PC-9 (cell line): Measurements from ENCODE around the gene SHANK2. TPM values are rescaled to one million over a fixed set of nuclear protein-coding genes. Genes with fewer than 3 reads are reported as not detected.
"Not testable (repeated sequence)": the region's sequence is repeated elsewhere in the genome, so short reads cannot be mapped to it uniquely, and the experiment has no call there.

Experiments
- BruUV-seq: library from RNA; stranded (reverse); fragments of 400-500 nt; replicated peaks from 2 replicates; lab custom pipeline; 2021; lab: Mats Ljungman, UMichigan
- CTCF ChIA-PET: fragments of 300-600 bp; sonication (Branson Sonifier 250); formaldehyde crosslinking; loops from one replicate; lab custom pipeline; 2022; ENCODE audit warnings: antibody characterized with exemption; lab: Charles Lee
- POLR2A ChIA-PET: fragments of 300-600 bp; sonication (Branson Sonifier 250); formaldehyde crosslinking; loops from one replicate; lab custom pipeline; 2022; ENCODE audit warnings: antibody characterized with exemption; ENCODE audit not compliant: unreplicated experiment; lab: Charles Lee
- DNase-seq, 2 experiments: peaks; one replicate each; pipeline versions ENCODE4 v3.0.0 to v3.0.0-alpha.2; 2015 to 2022; ENCODE audit warnings: mixed read lengths in 1 of 2
- H2AFZ ChIP-seq: fragments of 200-600 bp; sonication (generic); 2 replicates; pipeline ENCODE4 v1.8.1; 2017; ENCODE audit warnings: antibody characterized with exemption
- H3F3A ChIP-seq: fragments of 200-600 bp; sonication (generic); 2 replicates; pipeline ENCODE4 v1.8.1; 2017; ENCODE audit warnings: antibody characterized with exemption, mild to moderate bottlenecking, low read depth; ENCODE audit not compliant: insufficient read depth
- H3K27ac ChIP-seq: fragments of 200-600 bp; sonication (generic); 2 replicates; pipeline ENCODE4 v1.6.1; 2016; ENCODE audit warnings: mixed run types
- H3K27me3 ChIP-seq: fragments of 200-600 bp; sonication (generic); 2 replicates; pipeline ENCODE4 v1.6.1; 2016; ENCODE audit warnings: low read depth, mixed run types; ENCODE audit not compliant: insufficient read depth
- H3K36me3 ChIP-seq: fragments of 200-600 bp; sonication (generic); 2 replicates; pipeline ENCODE4 v1.6.1; 2016; ENCODE audit warnings: low read depth, mixed run types
- H3K4me1 ChIP-seq: fragments of 200-600 bp; sonication (generic); replicated peaks from 2 replicates; pipeline ENCODE4 v1.6.1; 2016; ENCODE audit warnings: mixed run types; ENCODE audit not compliant: insufficient read depth
- H3K4me2 ChIP-seq: fragments of 200-600 bp; sonication (generic); 2 replicates; pipeline ENCODE4 v1.6.1; 2017; ENCODE audit warnings: mixed run types
- H3K4me3 ChIP-seq: fragments of 200-600 bp; sonication (generic); 2 replicates; pipeline ENCODE4 v1.6.1; 2016; ENCODE audit warnings: mixed run types
- H3K79me2 ChIP-seq: fragments of 200-600 bp; sonication (generic); 2 replicates; pipeline ENCODE4 v1.6.1; 2017; ENCODE audit warnings: low read depth, mixed run types
- H3K9me2 ChIP-seq: fragments of 200-600 bp; sonication (generic); 2 replicates; pipeline ENCODE4 v1.8.1; 2017; ENCODE audit warnings: mild to moderate bottlenecking; ENCODE audit not compliant: insufficient read depth
- H3K9me3 ChIP-seq: fragments of 200-600 bp; sonication (generic); 2 replicates; pipeline ENCODE4 v1.8.1; 2016; ENCODE audit warnings: low read depth; ENCODE audit not compliant: insufficient read depth
- H4K20me1 ChIP-seq: fragments of 200-600 bp; sonication (generic); 2 replicates; pipeline ENCODE4 v1.8.1; 2017; ENCODE audit not compliant: insufficient read depth
- CTCF ChIP-seq: fragments of 200-600 bp; sonication (generic); conservative IDR thresholded peaks from 2 replicates; pipeline ENCODE4 v1.6.1; 2017; ENCODE audit warnings: mixed run types, antibody characterized with exemption, mild to moderate bottlenecking, moderate library complexity
- EZH2 ChIP-seq: fragments of 200-600 bp; sonication (generic); IDR thresholded peaks from 2 replicates; pipeline ENCODE4 v1.8.0; 2017; ENCODE audit warnings: antibody characterized with exemption, low read depth
- intact Hi-C: fragments of 100-400 bp; cut with micrococcal nuclease; formaldehyde crosslinking; loops from one replicate; pipeline ENCODE4 v1.10.0; 2022; ENCODE audit not compliant: unreplicated experiment
- total RNA-seq: library from RNA; stranded (reverse); gene quantifications from 2 replicates; pipeline ENCODE4 v1.2.3, GENCODE V29; 2021

SHANK2 gene
- total RNA-seq, 1 experiment from 2014 or later: 50.5 TPM

- DNase-seq: no peak
- H3K27me3 ChIP-seq: no peaks in the 10 kb centered on the region
- H3K79me2 ChIP-seq: peaks cover 16% of the 10 kb centered on the region
- no peaks in the 10 kb centered on the region for H3K9me2 ChIP-seq
- no peak overlapping the region for H3K27ac ChIP-seq
- TF ChIP-seq EZH2: no peak
- H3K4me2 ChIP-seq: no peak overlapping the region
- no peak overlapping the region for H2AFZ ChIP-seq
- no TSS peak for BruUV-seq
- peaks cover 8% of the 10 kb centered on the region; the same call in 1 of the 2 replicates for H4K20me1 ChIP-seq
- intact Hi-C loops: no loop called here
- no peaks in the 10 kb centered on the region for H3K9me3 ChIP-seq
- peaks cover 19% of the 10 kb centered on the region for H3K4me1 ChIP-seq
- H3F3A ChIP-seq: peaks cover 23% of the 10 kb centered on the region
- H3K36me3 ChIP-seq: peaks cover 9% of the 10 kb centered on the region
- ChIA-PET CTCF (no interaction called here), POLR2A (no interaction called here)
- no peak overlapping the region for H3K4me3 ChIP-seq
These were observed 15.4 kb downstream of the SHANK2 start for GRCh38 chr11:71236836-71237475.

- Histone ChIP-seq H3K4me3 (no peak overlapping the region), H2AFZ (no peak overlapping the region), H3K9me3 (no peaks in the 10 kb centered on the region), H3F3A (peaks cover 11% of the 10 kb centered on the region), H3K27me3 (no peaks in the 10 kb centered on the region), H3K9me2 (no peaks in the 10 kb centered on the region), H3K79me2 (peaks cover 14% of the 10 kb centered on the region), H3K27ac (no peak overlapping the region), H3K36me3 (peaks cover 9% of the 10 kb centered on the region), H3K4me1 (peaks cover 10% of the 10 kb centered on the region), H4K20me1 (peaks cover 8% of the 10 kb centered on the region; the same call in 1 of the 2 replicates), H3K4me2 (no peak overlapping the region)
- no peak for DNase-seq
- no TSS peak for BruUV-seq
- ChIA-PET CTCF (no interaction called here), POLR2A (no interaction called here)
- intact Hi-C loops: no loop called here
- TF ChIP-seq CTCF (no peak), EZH2 (no peak)
These were observed 16.7 kb downstream of the SHANK2 start for GRCh38 chr11:71235719-71236118.

GRCh38 chr11:71233896-71234852 is 18.2 kb downstream of the SHANK2 start:
- intact Hi-C loops, H3K27ac ChIP-seq, H3K79me2 ChIP-seq, H4K20me1 ChIP-seq, BruUV-seq, H3K9me2 ChIP-seq, H3K9me3 ChIP-seq, POLR2A ChIA-PET, H2AFZ ChIP-seq, H3F3A ChIP-seq, H3K4me3 ChIP-seq, H3K27me3 ChIP-seq, H3K4me1 ChIP-seq, H3K4me2 ChIP-seq, DNase-seq, H3K36me3 ChIP-seq: not testable (repeated sequence)
- CTCF ChIA-PET: interaction anchor here (0.6 kb wide), 2 partner anchors 343 to 647 kb away, joined by 3 read pairs; no protein-coding TSS in a partner anchor

- no peak overlapping the region for H2AFZ ChIP-seq
- no peak overlapping the region for H3K4me2 ChIP-seq
- TF ChIP-seq CTCF: no peak
- TF ChIP-seq EZH2: no peak
- H3K36me3 ChIP-seq: no peaks in the 10 kb centered on the region; the same call in 1 of the 2 replicates
- H3K4me3 ChIP-seq: no peak overlapping the region
- intact Hi-C loops: loop anchor here (1.0 kb wide), 1 partner anchor 19 kb away; no protein-coding TSS in a partner anchor
- CTCF ChIA-PET: no interaction called here
- peaks cover 11% of the 10 kb centered on the region for H3K9me3 ChIP-seq
- peaks cover 10% of the 10 kb centered on the region; the same call in 1 of the 2 replicates for H3K79me2 ChIP-seq
- H3K27me3 ChIP-seq: no peaks in the 10 kb centered on the region
- no peak for DNase-seq
- POLR2A ChIA-PET: no interaction called here
- H3K4me1 ChIP-seq: no peaks in the 10 kb centered on the region
- peaks cover 8% of the 10 kb centered on the region; the same call in 1 of the 2 replicates for H4K20me1 ChIP-seq
- no peak overlapping the region for H3K27ac ChIP-seq
- no peaks in the 10 kb centered on the region for H3K9me2 ChIP-seq
- BruUV-seq: no TSS peak
- H3F3A ChIP-seq: no peaks in the 10 kb centered on the region
These were observed 20.0 kb downstream of the SHANK2 start for GRCh38 chr11:71232364-71232763.
